NCI-H82 (cell line): ENCODE results near the gene SEMA5A.
A peak's percentile ranks its signal among the peaks of the same experiment; 100 is the strongest.

Experiments used
- DNase-seq: peaks from one replicate; lab custom pipeline; 2025; lab: John Stamatoyannopoulos, UW

The SEMA5A gene

DNA sequence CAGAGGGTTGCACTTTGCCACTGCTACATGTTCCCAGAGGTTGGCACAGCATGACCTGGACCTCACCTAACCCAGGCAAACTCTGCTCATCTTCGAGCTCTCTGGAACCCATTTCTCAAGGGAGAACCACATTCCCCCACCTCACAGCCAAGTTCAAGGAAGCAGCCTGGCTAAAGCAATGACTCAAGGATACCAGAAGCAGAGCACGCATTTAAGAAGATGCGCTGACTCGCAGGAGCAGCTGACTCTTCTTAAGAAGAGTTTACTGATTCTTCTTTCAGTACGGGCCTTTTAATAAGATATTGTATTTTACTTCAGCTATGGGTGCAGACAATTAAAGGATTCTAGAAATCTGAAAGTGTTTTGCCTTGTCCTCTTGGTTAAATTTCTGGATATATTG is 4.1 kb upstream of the SEMA5A start:
- DNase-seq, result peak; percentile 11

- DNase-seq, result peak; percentile 3
Observed at GRCh38 chr5:9547122-9547947, 1.5 kb upstream of the SEMA5A start.

- peak; percentile 47 for DNase-seq
Observed at GRCh38 chr5:9545136-9545991, 511 bp downstream of the SEMA5A start.

DNA sequence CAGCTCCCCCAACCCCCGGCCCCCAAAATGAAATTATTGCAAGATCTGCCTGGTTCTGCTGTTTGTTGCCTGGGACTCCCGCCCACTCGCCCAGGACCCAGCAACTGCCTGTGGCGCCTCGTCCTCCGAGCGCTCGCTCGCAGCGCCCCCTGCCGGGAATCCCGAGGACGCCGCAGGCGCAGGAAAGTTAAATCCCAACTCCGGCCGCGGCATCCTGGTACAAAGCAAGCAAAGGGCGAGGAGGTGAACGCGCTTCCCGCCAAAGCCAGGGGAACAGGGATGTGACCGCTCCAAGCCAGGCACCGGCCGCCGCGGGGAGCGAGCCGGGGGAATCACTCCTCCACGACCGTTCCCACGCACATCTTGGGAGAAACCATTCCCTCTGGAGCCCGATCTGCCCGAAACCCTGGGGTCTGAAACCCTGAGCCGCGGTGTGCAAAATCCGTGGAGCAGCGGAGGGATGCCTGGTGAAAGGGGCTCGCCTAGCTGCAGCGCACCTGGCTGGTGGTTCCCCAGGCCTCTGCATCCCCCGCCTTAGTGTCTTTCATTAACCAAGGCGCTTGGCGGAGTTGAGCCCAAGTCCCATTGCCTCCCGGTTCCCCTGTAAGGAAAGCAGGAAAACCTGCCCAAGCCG is 1.3 kb downstream of the SEMA5A start:
- DNase-seq, result peak; percentile 83

DNA sequence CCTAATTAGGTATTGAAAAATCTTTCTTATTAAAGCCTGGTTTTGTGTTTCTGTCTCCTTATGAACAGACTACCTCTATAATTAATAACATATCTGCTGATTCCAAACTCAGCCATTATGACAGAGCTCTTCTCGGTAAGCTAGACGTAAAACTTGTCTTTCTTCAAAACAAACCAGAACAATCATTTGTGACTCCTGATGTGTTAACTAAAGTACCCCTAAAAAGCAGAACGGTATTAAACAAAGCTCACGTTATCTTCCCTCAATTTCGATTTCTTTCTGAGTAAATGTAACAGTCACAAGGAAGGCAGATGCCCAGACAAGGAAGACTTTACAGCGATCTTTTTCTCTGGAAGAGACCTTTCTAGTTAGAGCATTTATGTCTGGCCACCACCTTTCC is 1.8 kb downstream of the SEMA5A start:
- peak; percentile 52 for DNase-seq

GRCh38 chr5:9543311-9543920 is 2.5 kb downstream of the SEMA5A start:
- no peak for DNase-seq

- DNase-seq, result no peak
Observed at GRCh38 chr5:9540791-9541190, 5.1 kb downstream of the SEMA5A start.

DNA sequence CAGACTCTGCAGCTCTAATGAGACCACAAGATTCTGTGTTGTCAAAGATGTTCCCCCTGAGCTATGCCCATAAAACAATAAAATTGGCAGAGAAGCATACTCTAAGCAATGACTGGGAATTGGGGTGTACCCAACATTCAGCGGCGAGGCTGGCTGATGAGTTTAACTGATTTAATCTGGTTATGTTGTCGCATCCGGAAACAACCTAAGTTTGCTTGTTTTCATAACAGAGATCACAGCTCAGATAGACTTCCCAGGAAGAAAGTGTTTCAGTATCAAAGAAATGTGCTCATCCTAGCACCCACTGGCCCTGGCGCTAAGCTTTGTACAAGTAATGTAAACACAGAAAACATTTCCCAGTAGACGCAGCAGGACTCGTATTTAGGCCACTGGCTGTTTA is 7.4 kb downstream of the SEMA5A start:
- DNase-seq, result peak; percentile 17

GRCh38 chr5:9537223-9538141 is 8.4 kb downstream of the SEMA5A start:
- peak; percentile 62 for DNase-seq

DNA sequence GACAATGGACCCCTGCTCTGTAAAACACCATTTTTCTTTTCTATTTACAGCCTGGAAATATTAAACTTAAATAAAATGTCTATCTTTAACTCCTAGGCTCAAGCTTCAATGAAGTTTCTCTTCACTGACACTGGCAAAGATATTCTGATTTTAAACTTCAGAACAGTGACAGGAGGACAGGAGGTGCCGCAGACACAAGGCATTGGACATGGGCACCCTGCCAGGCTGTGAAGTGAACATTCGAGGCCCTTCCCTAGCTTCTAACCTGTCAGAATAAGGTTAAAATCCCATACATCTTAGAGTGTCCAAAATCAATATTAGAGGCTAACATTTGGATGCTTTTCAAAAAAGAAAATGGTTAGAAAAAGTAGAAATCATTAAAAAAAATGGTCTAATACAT is 9.2 kb downstream of the SEMA5A start:
- DNase-seq, result no peak

GRCh38 chr5:9534881-9535517 is 10.9 kb downstream of the SEMA5A start:
- no peak for DNase-seq

- no peak for DNase-seq
Observed at GRCh38 chr5:9533562-9534364, 12.1 kb downstream of the SEMA5A start.

DNA sequence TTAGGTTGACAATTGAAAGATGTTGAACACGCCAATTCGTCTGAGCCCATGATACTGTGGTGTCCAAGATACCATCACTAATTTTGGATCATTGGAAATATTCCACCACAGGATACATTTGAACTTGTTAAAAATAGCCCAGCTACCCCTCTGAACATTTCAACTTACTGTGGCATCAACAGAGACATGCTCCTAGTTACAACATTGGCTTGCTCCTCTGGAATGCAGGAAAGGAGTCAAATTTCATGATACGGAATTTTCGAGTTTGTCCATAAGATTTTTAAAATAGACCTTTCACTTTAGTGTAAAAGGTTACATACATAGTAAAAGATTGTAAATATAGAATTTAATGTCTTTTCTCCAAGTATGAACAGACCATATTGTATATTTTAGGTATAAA is 12.8 kb downstream of the SEMA5A start:
- DNase-seq, result no peak

GRCh38 chr5:9529513-9529912 is 16.4 kb downstream of the SEMA5A start:
- no peak for DNase-seq

DNA sequence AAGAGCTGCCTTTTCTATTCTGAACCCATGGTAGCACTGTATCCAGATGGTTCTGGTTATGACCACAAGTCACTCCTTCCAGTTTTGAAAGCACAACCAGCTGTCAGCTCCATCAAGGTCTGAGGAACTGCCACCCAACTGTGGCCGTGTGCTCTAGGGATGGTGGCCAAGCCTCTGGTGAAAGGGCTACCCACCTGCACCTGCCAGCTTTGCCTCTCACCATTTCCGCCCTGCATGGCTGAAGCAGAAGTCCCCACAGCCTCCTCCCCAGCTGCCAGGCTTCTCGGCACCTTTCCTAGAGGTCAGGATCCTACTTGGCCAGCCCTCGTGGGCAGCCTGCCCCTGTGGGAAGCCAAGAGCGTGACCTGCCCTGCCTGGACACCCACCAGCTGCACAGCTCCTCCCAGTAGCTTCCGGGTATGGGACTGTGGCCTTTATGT is 16.8 kb downstream of the SEMA5A start:
- DNase-seq, result no peak

- DNase-seq, result no peak
Observed at GRCh38 chr5:9524941-9525340, 20.9 kb downstream of the SEMA5A start.

DNA sequence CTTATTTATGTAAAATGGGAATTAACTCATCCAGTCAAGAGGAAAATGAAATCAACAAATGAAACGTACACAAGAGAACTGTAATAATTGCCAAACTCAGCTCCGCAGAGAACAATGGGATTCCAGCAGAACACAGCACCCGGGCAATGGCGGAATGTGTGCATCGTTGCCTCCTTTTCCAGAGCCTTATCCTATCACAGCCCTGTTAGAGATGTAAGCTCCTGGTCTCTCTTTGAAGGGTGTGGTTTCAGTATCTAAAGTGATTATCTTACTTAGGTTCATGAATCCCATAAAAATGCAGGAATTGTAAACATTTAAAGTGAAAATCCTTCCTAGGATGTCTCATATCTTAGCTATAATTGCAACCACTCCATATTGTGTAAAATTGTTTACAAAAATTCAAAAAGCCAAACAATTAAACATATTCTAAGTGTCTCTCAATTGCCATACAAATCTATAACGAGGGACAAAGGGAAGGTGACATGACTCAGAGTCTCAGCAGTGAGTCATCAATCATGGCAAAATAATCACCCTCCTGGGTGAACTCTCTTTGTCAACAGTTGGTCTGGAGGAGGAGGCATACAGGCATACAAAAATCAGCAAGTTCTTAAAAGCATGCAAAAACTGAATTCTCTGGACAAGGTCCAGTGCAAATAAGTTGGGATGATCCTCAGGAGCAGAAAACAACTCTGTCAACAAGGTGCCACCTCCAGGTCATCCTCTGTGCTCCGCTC is 22.6 kb downstream of the SEMA5A start:
- no peak for DNase-seq

GRCh38 chr5:9519537-9519936 is 26.3 kb downstream of the SEMA5A start:
- no peak for DNase-seq

- DNase-seq, result peak; percentile 27
Observed at GRCh38 chr5:9516591-9516990, 29.3 kb downstream of the SEMA5A start.
